Esophagus muscularis mucosa (tissue), 4 donors: ENCODE results near the gene RAP2A.
A peak's percentile ranks its signal among the peaks of the same experiment; 100 is the strongest.

Source experiments
- CTCF ChIP-seq, 3 experiments: fragments of 200-600 bp in 2 of 3; fragments of 450-650 bp in 1 of 3; sonication (generic) in 2 of 3; IDR thresholded peaks; one replicate each; pipeline ENCODE4 v1.5.1; 2017 to 2019; ENCODE audit warnings: antibody characterized with exemption in 3 of 3, mild to moderate bottlenecking in 2 of 3, moderate library complexity in 1 of 3
- EP300 ChIP-seq: sonication (generic); formaldehyde crosslinking; IDR thresholded peaks from one replicate; pipeline ENCODE4 v1.6.1; 2017; ENCODE audit warnings: antibody characterized with exemption
- POLR2A ChIP-seq: fragments of 450-650 bp; IDR thresholded peaks from one replicate; pipeline ENCODE4 v1.6.1; 2017; ENCODE audit warnings: antibody characterized with exemption, moderate library complexity, mild to moderate bottlenecking, low read depth
- POLR2AphosphoS5 ChIP-seq, 2 donors: sonication (generic); formaldehyde crosslinking; IDR thresholded peaks; one replicate each; pipeline ENCODE4 v1.6.1; 2017; ENCODE audit warnings: antibody characterized with exemption in 2 of 2

- TF ChIP-seq CTCF (IDR thresholded peaks at IDR 0.05) (no peak), EP300 (no peak), POLR2A (peak; percentile 45), POLR2AphosphoS5 (IDR thresholded peaks at IDR 0.05) (peak; percentile 87 to 94)
Observed at GRCh38 chr13:97433727-97434396, at the start of gene RAP2A.
